Measurements from ENCODE around the gene FAM107B. TPM values are rescaled to one million over a fixed set of nuclear protein-coding genes. Genes with fewer than 3 reads are reported as not detected.

Gene FAM107B
- total and polyA plus RNA-seq, 7 experiments from 2014 or later, result 167 to 236 (median 211) TPM

DNA sequence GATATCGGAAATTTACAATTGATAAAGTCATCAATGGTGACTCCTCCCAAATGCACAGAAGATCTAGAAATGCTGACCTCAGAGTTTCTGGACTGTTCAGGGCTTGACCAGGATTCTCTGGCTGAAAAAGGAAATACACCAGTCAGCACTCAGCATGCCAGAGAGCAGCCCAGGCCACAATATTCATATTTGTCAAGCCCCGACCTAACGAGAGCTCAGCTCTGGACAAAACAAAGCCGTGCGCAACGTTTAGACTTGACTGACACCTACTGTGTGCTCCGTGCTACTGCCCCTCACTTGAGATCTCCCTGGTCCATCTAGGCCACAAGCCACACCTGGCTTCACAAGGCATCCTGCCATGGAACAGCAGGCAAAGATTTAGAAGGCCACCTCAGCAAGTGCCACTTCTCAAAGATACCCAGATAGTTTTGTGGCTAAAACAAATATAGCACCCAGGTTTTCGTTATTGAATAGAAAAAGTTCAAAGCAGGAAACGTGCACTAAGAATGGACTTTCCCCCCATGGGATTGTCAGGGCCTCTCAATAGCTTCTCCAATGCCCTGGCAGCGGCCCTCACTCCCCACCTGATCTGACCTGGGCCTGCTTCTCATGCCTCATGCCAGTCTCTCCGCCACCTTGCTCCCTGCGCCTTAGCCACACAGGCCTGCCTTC lies 218.3 kb downstream of the FAM107B start:
- H3K9me3 Mint-ChIP-seq, result peaks cover 0 to 3% (median 0%) of the 10 kb centered on the region in 11 donors
- ATAC-seq (peak; percentile 47), DNase-seq (no peak)
- Histone ChIP-seq H3K4me1 (ENCODE audit: control insufficient read depth in 2 of 2, insufficient read depth in 2 of 2, low read length in 2 of 2) (peaks cover 90 to 94% of the 10 kb centered on the region in 2 donors), H3K4me3 (ENCODE audit: low read length) (no peak overlapping the region), H3K27ac (ENCODE audit: low read depth, low read length) (peak overlapping the region; percentile 37), H3K9me3 (ENCODE audit: control insufficient read depth in 2 of 3, low read length in 3 of 3) (no peaks in the 10 kb centered on the region), H3K27me3 (ENCODE audit: control insufficient read depth in 2 of 2, insufficient read depth in 2 of 2, low read length in 2 of 2) (no peaks in the 10 kb centered on the region), H3K36me3 (ENCODE audit: control insufficient read depth in 2 of 3, insufficient read depth in 3 of 3, low read length in 3 of 3) (peaks cover 0 to 17% (median 7%) of the 10 kb centered on the region in 3 experiments)
- peak overlapping the region; percentile 9 to 86 (median 73) for H3K4me3 Mint-ChIP-seq
- peak overlapping the region; percentile 52 to 97 (median 93) for H3K27ac Mint-ChIP-seq
- intact Hi-C loops (cut with micrococcal nuclease), result loop anchor here in 1 of 2 donors (2.0 kb wide), 1 partner anchor 14 kb away; no protein-coding TSS in a partner anchor
- ChIA-PET POLR2A (interaction anchor here (0.7 to 8.6 kb wide), 5 partner anchors 8 to 60 kb away, joined by 3 to 73 read pairs (median 4); no protein-coding TSS in a partner anchor), CTCF (interaction anchor here (1.2 kb wide), 1 partner anchor 13 kb away, joined by 4 read pairs; no protein-coding TSS in a partner anchor)
- H3K4me1 Mint-ChIP-seq, result peaks cover 84 to 100% (median 92%) of the 10 kb centered on the region in 7 donors
- peaks cover 15 to 38% (median 20%) of the 10 kb centered on the region in 5 donors for H3K36me3 Mint-ChIP-seq
- H3K27me3 Mint-ChIP-seq, result no peaks in the 10 kb centered on the region

DNA sequence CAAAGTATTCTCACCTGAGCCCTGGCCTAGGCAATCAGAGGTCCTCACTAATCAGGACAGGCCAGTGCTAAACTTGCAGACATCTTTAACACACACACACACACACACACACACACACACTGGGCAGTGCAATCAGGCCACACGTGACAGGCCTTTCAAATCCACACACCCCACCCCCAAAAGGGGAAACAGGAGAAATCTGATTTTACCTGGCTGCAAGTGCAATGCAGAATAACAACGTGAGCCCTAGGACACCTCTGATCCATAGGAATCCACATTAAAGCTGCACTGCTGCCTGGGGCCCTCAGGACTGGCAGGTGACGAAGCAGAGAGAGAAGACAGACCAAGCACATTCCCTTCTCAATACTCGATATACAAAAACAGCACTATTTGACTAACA lies 218.9 kb downstream of the FAM107B start:
- Mint-ChIP-seq H3K36me3 (peaks cover 15 to 33% (median 21%) of the 10 kb centered on the region in 5 donors), H3K4me3 (peak overlapping the region; percentile 9 to 86 (median 73)), H3K4me1 (peaks cover 81 to 100% (median 91%) of the 10 kb centered on the region in 7 donors), H3K27ac (peak overlapping the region; percentile 52 to 97 (median 93)), H3K27me3 (no peaks in the 10 kb centered on the region), H3K9me3 (peaks cover 0 to 3% (median 0%) of the 10 kb centered on the region in 11 donors)
- peaks cover 0 to 17% (median 7%) of the 10 kb centered on the region in 3 experiments for H3K36me3 ChIP-seq (ENCODE audit: control insufficient read depth in 2 of 3, insufficient read depth in 3 of 3, low read length in 3 of 3)
- ChIA-PET CTCF (no interaction called here), POLR2A (interaction anchor here (0.7 to 8.6 kb wide), 3 partner anchors 9 to 15 kb away, joined by 4 to 73 read pairs (median 9); no protein-coding TSS in a partner anchor)
- peak overlapping the region; percentile 37 for H3K27ac ChIP-seq (ENCODE audit: low read depth, low read length)
- intact Hi-C loops (cut with micrococcal nuclease), result loop anchor here in 1 of 2 donors (2.0 kb wide), 1 partner anchor 13 kb away; no protein-coding TSS in a partner anchor
- ATAC-seq (no peak), DNase-seq (no peak)
- no peak overlapping the region for H3K4me3 ChIP-seq (ENCODE audit: low read length)
- H3K4me1 ChIP-seq (ENCODE audit: control insufficient read depth in 2 of 2, insufficient read depth in 2 of 2, low read length in 2 of 2), result peaks cover 84 to 94% of the 10 kb centered on the region in 2 donors
- H3K9me3 ChIP-seq (ENCODE audit: control insufficient read depth in 2 of 3, low read length in 3 of 3), result no peaks in the 10 kb centered on the region
- no peaks in the 10 kb centered on the region for H3K27me3 ChIP-seq (ENCODE audit: control insufficient read depth in 2 of 2, insufficient read depth in 2 of 2, low read length in 2 of 2)

DNA sequence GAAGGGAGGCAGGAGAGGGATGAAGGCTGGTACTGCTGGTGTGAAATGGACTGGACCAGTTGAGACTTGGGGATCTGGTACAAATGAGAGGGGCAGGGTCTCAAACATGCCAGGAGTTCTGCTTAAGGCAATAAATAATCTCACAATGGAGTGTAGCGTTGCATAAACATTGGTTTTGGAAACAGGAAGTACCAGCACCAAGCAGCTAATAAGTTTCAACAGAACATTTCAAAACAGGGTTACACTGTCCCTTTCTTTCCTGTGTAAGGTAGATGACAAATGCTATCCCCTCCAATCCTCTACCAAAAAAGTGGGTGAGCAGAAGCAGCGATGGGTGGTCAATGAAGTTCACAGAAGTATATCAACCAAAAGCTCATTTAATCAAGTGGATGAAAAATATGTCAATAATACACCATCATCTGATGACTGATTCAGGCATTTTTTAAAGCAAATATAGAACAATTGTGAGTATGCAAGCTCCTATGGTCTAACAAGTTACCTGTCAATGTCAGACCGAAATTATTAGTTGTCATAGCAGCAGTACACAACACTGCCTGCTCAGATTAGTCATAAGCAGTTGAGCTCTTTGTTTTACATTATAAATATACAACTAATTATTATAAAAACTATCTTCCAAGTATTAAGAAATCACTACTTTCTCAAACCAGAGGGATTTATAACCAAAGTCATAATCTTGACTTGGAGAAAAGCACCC lies 220.0 kb downstream of the FAM107B start:
- no peaks in the 10 kb centered on the region for H3K9me3 ChIP-seq (ENCODE audit: control insufficient read depth in 2 of 3, low read length in 3 of 3)
- ATAC-seq, result peak; percentile 72
- Mint-ChIP-seq H3K4me1 (peaks cover 75 to 100% (median 91%) of the 10 kb centered on the region in 7 donors), H3K4me3 (peak overlapping the region; percentile 35 to 87 (median 64)), H3K27ac (peak overlapping the region; percentile 72 to 97 (median 86)), H3K27me3 (no peaks in the 10 kb centered on the region), H3K9me3 (peaks cover 0 to 3% (median 0%) of the 10 kb centered on the region in 11 donors), H3K36me3 (peaks cover 10 to 35% (median 18%) of the 10 kb centered on the region in 5 donors)
- no peaks in the 10 kb centered on the region for H3K27me3 ChIP-seq (ENCODE audit: control insufficient read depth in 2 of 2, insufficient read depth in 2 of 2, low read length in 2 of 2)
- peak overlapping the region; percentile 44 for H3K27ac ChIP-seq (ENCODE audit: low read depth, low read length)
- ChIA-PET POLR2A (interaction anchor here (0.6 to 4.0 kb wide), 8 partner anchors 9 to 284 kb away, joined by 3 to 34 read pairs (median 4); partner anchors contain the start of genes CDNF, HSPA14 and MSANTD7), CTCF (interaction anchor here (1.5 kb wide), 1 partner anchor 12 kb away, joined by 6 read pairs; no protein-coding TSS in a partner anchor)
- intact Hi-C loops (cut with micrococcal nuclease), result loop anchor here in 1 of 2 donors (5.0 kb wide), 1 partner anchor 33 kb away; no protein-coding TSS in a partner anchor
- H3K36me3 ChIP-seq (ENCODE audit: control insufficient read depth in 2 of 3, insufficient read depth in 3 of 3, low read length in 3 of 3), result peaks cover 0 to 22% (median 7%) of the 10 kb centered on the region in 3 experiments
- no peak for DNase-seq
- H3K4me1 ChIP-seq (ENCODE audit: control insufficient read depth in 2 of 2, insufficient read depth in 2 of 2, low read length in 2 of 2), result peaks cover 72 to 91% of the 10 kb centered on the region in 2 donors
- H3K4me3 ChIP-seq (ENCODE audit: low read length), result peak overlapping the region; percentile 3

DNA sequence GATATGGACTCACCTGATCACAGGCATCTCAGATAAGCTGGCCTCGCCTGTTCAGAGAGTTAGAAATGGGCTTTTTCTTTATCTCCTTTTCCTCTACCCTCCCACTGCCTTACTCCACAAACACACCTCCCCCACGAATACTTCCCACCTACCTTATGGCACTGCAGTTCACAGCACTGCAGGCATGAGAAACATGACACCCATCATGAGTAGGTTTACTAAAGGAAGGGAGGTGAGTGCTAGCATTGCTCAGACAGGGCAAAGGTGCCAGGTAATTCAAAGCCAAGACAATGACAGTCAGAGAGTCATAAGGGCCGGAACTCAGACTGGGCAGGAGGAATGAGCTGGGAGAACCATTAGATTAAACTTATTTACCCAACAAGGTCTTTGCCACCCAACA lies 220.6 kb downstream of the FAM107B start:
- Mint-ChIP-seq H3K9me3 (peaks cover 0 to 3% (median 0%) of the 10 kb centered on the region in 11 donors), H3K4me1 (peaks cover 75 to 100% (median 94%) of the 10 kb centered on the region in 7 donors), H3K4me3 (peak overlapping the region; percentile 35 to 87 (median 64)), H3K27me3 (no peaks in the 10 kb centered on the region), H3K36me3 (peaks cover 10 to 37% (median 18%) of the 10 kb centered on the region in 5 donors), H3K27ac (peak overlapping the region; percentile 72 to 97 (median 86))
- no peaks in the 10 kb centered on the region for H3K9me3 ChIP-seq (ENCODE audit: control insufficient read depth in 2 of 3, low read length in 3 of 3)
- ChIA-PET CTCF (interaction anchor here (1.5 to 1.7 kb wide), 2 partner anchors 8 to 11 kb away, joined by 4 to 6 read pairs; no protein-coding TSS in a partner anchor), POLR2A (interaction anchor here (0.8 to 4.0 kb wide), 12 partner anchors 8 to 284 kb away, joined by 3 to 34 read pairs (median 4); partner anchors contain the start of genes CDNF, HSPA14 and MSANTD7)
- intact Hi-C loops (cut with micrococcal nuclease), result loop anchor here in 1 of 2 donors (5.0 kb wide), 1 partner anchor 33 kb away; no protein-coding TSS in a partner anchor
- H3K4me1 ChIP-seq (ENCODE audit: control insufficient read depth in 2 of 2, insufficient read depth in 2 of 2, low read length in 2 of 2), result peaks cover 67 to 90% of the 10 kb centered on the region in 2 donors
- peak overlapping the region; percentile 3 for H3K4me3 ChIP-seq (ENCODE audit: low read length)
- H3K27ac ChIP-seq (ENCODE audit: low read depth, low read length), result peak overlapping the region; percentile 44
- no peaks in the 10 kb centered on the region for H3K27me3 ChIP-seq (ENCODE audit: control insufficient read depth in 2 of 2, insufficient read depth in 2 of 2, low read length in 2 of 2)
- peaks cover 0 to 27% (median 7%) of the 10 kb centered on the region in 3 experiments for H3K36me3 ChIP-seq (ENCODE audit: control insufficient read depth in 2 of 3, insufficient read depth in 3 of 3, low read length in 3 of 3)
- DNase-seq (no peak), ATAC-seq (no peak)

DNA sequence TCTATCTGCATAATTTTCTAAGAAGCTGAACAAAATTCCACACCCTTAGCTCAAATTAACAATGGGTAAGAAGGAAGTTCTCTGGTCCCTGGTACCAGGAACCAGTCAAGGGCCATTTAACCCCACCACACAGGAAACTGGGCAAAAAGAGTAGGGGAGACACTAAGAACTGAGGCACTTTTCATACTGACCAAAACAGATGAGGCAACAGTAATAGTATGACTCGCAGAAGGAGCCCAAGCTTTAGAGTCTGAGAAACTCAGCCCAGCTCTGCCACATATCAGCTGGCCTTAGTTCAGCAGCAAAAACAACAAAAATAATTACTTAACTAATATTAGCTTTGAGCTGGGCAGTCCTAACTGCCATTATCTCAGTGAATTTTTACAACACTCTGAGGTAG lies 221.2 kb downstream of the FAM107B start:
- Mint-ChIP-seq H3K36me3 (peaks cover 10 to 44% (median 18%) of the 10 kb centered on the region in 5 donors), H3K27ac (peak overlapping the region; percentile 70 to 97 (median 87)), H3K27me3 (no peaks in the 10 kb centered on the region), H3K4me3 (peak overlapping the region in 8 of 10 donors; percentile 29 to 60 (median 46)), H3K9me3 (peaks cover 0 to 3% (median 0%) of the 10 kb centered on the region in 11 donors), H3K4me1 (peaks cover 69 to 100% (median 92%) of the 10 kb centered on the region in 7 donors)
- Histone ChIP-seq H3K36me3 (ENCODE audit: control insufficient read depth in 2 of 3, insufficient read depth in 3 of 3, low read length in 3 of 3) (peaks cover 0 to 34% (median 7%) of the 10 kb centered on the region in 3 experiments), H3K4me1 (ENCODE audit: control insufficient read depth in 2 of 2, insufficient read depth in 2 of 2, low read length in 2 of 2) (peaks cover 61 to 86% of the 10 kb centered on the region in 2 donors), H3K4me3 (ENCODE audit: low read length) (no peak overlapping the region), H3K27ac (ENCODE audit: low read depth, low read length) (peak overlapping the region; percentile 43), H3K9me3 (ENCODE audit: control insufficient read depth in 2 of 3, low read length in 3 of 3) (no peaks in the 10 kb centered on the region), H3K27me3 (ENCODE audit: control insufficient read depth in 2 of 2, insufficient read depth in 2 of 2, low read length in 2 of 2) (no peaks in the 10 kb centered on the region)
- ChIA-PET CTCF (interaction anchor here (0.6 to 1.7 kb wide), 4 partner anchors 9 to 483 kb away, joined by 3 to 9 read pairs (median 4); no protein-coding TSS in a partner anchor), POLR2A (interaction anchor here (0.7 to 4.0 kb wide), 12 partner anchors 9 to 284 kb away, joined by 3 to 34 read pairs (median 4); no protein-coding TSS in a partner anchor)
- intact Hi-C loops (cut with micrococcal nuclease), result loop anchor here (1.0 to 5.0 kb wide), 2 partner anchors 9 to 34 kb away; no protein-coding TSS in a partner anchor
- no peak for ATAC-seq
- no peak for DNase-seq
